ENCODE data around the gene TSPAN6. TPM values are rescaled to one million over a fixed set of nuclear protein-coding genes. Genes with fewer than 3 reads are reported as not detected.

TSPAN6 gene, protein sequence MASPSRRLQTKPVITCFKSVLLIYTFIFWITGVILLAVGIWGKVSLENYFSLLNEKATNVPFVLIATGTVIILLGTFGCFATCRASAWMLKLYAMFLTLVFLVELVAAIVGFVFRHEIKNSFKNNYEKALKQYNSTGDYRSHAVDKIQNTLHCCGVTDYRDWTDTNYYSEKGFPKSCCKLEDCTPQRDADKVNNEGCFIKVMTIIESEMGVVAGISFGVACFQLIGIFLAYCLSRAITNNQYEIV
- total RNA-seq (10 to 100 TPM in 4 of 5 donors, not detected in 1; 12.5 to 57.1 (median 24.6) TPM), polyA plus RNA-seq (10 to 100 TPM in 2 of 3 donors, 1 to 10 TPM in 1; 9.5 to 19.8 (median 13.5) TPM)
- long read RNA-seq, donor 1, transcript TSPAN6-201 (8 exons, 2,206 nt): major isoform, 12 of 12 reads
- long read RNA-seq, donor 1, partial matches to known transcripts: 0 of 12 reads
- long read RNA-seq, donor 1, other reads (novel, unspliced or antisense): 0 of 12 reads
- long read RNA-seq, donor 2, transcript TSPAN6-201 (8 exons, 2,206 nt): major isoform, 25 of 25 reads
- long read RNA-seq, donor 2, partial matches to known transcripts: 0 of 25 reads
- long read RNA-seq, donor 2, other reads (novel, unspliced or antisense): 0 of 25 reads
- long read RNA-seq, donor 3, transcript TSPAN6-201 (8 exons, 2,206 nt): major isoform, 13 of 13 reads
- long read RNA-seq, donor 3, partial matches to known transcripts: 0 of 13 reads
- long read RNA-seq, donor 3, other reads (novel, unspliced or antisense): 0 of 13 reads
- long read RNA-seq, donor 4, partial matches to known transcripts: 0 of 2 reads
- long read RNA-seq, donor 4, other reads (novel, unspliced or antisense): 0 of 2 reads
- long read RNA-seq, donor 5, transcript TSPAN6-201 (8 exons, 2,206 nt): major isoform, 20 of 20 reads
- long read RNA-seq, donor 5, partial matches to known transcripts: 0 of 20 reads
- long read RNA-seq, donor 5, other reads (novel, unspliced or antisense): 0 of 20 reads
- long read RNA-seq, donor 6, transcript TSPAN6-201 (8 exons, 2,206 nt): major isoform, 77 of 95 reads
- long read RNA-seq, donor 6, partial matches to known transcripts: 18 of 95 reads
- long read RNA-seq, donor 6, other reads (novel, unspliced or antisense): 0 of 95 reads
- long read RNA-seq, donor 7, transcript TSPAN6-201 (8 exons, 2,206 nt): major isoform, 22 of 22 reads
- long read RNA-seq, donor 7, partial matches to known transcripts: 0 of 22 reads
- long read RNA-seq, donor 7, other reads (novel, unspliced or antisense): 0 of 22 reads
- long read RNA-seq, donor 8, transcript TSPAN6-201 (8 exons, 2,206 nt): major isoform, 31 of 31 reads
- long read RNA-seq, donor 8, partial matches to known transcripts: 0 of 31 reads
- long read RNA-seq, donor 8, other reads (novel, unspliced or antisense): 0 of 31 reads
- long read RNA-seq, donor 9, transcript TSPAN6-201 (8 exons, 2,206 nt): major isoform, 18 of 18 reads
- long read RNA-seq, donor 9, partial matches to known transcripts: 0 of 18 reads
- long read RNA-seq, donor 9, other reads (novel, unspliced or antisense): 0 of 18 reads
- long read RNA-seq, donor 10, transcript TSPAN6-201 (8 exons, 2,206 nt): major isoform, 21 of 21 reads
- long read RNA-seq, donor 10, partial matches to known transcripts: 0 of 21 reads
- long read RNA-seq, donor 10, other reads (novel, unspliced or antisense): 0 of 21 reads

DNA sequence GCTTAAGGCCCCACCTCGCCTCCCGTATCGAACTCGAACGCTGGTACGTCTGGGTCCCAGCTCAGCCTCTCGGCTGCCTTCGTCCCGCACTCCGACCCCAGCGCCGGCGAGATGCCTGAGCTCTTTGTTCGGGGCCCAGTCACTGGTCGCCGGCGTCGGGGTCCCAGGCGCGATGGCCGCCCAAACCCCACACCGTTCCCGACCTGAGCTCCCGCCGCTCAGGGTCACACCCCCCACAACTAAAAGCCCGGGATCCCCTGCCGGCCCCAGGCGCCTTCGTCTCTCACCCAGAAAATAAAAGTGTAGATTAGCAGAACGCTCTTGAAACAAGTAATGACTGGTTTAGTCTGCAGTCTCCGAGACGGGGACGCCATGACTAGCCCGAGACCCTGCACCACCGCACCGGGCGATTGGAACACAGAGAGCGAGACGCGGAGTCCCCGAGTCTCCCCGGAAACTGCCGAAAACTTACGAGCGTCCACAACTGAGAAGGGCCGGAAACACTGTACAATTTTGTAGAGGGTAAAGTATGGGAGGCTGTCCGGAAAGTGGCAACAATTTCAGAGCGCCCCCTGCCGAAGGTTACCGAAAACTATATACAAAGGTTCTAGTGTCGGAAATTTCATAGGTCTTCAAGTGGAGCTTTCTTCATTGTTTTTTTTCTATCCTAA, at the start of gene TSPAN6:
TSS of gene TSPAN6 (minus strand) at position 486 of the 671 bp plus-strand sequence. CDS start at position 374, 112 bp downstream.
- H3K36me3 ChIP-seq: peaks cover 0 to 13% (median 6%) of the 10 kb centered on the region in 4 donors
- intact Hi-C loops (cut with DNase I; ENCODE audit: low total_unique reads): no loop called here
- H3K27me3 ChIP-seq: peaks cover 0 to 4% (median 0%) of the 10 kb centered on the region in 3 donors
- peaks cover 0 to 9% (median 3%) of the 10 kb centered on the region in 4 donors for H3K4me1 ChIP-seq
- WGBS, 5 donors: 1 to 40% (median 9%) methylated on average over 24 to 51 of the region's 51 CpGs
- TF ChIP-seq, protein P1, sequence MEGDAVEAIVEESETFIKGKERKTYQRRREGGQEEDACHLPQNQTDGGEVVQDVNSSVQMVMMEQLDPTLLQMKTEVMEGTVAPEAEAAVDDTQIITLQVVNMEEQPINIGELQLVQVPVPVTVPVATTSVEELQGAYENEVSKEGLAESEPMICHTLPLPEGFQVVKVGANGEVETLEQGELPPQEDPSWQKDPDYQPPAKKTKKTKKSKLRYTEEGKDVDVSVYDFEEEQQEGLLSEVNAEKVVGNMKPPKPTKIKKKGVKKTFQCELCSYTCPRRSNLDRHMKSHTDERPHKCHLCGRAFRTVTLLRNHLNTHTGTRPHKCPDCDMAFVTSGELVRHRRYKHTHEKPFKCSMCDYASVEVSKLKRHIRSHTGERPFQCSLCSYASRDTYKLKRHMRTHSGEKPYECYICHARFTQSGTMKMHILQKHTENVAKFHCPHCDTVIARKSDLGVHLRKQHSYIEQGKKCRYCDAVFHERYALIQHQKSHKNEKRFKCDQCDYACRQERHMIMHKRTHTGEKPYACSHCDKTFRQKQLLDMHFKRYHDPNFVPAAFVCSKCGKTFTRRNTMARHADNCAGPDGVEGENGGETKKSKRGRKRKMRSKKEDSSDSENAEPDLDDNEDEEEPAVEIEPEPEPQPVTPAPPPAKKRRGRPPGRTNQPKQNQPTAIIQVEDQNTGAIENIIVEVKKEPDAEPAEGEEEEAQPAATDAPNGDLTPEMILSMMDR (IDR thresholded peaks at IDR 0.05): peak in 5 of 7 experiments; percentile 7 to 39 (median 37)
- TF ChIP-seq POLR2A (IDR thresholded peaks at IDR 0.05) (no peak), POLR2AphosphoS5 (IDR thresholded peaks at IDR 0.05) (peak in 2 of 3 donors; percentile 9 to 29), EP300 (IDR thresholded peaks at IDR 0.05) (no peak)
- peak within 1 kb of the TSS; percentile 42 to 73 (median 65) for H3K27ac ChIP-seq
- H3K9me3 ChIP-seq: no peaks in the 10 kb centered on the region
- peak within 1 kb of the TSS; percentile 46 to 59 (median 55) for H3K4me3 ChIP-seq
- peak; percentile 77 to 94 for DNase-seq

- no peaks in the 10 kb centered on the region for H3K4me1 ChIP-seq
- intact Hi-C loops (cut with DNase I; ENCODE audit: low total_unique reads): loop anchor here (5.0 kb wide), 1 partner anchor 81 kb away; no protein-coding TSS in a partner anchor
- H3K27ac ChIP-seq: no peak overlapping the region
- TF ChIP-seq EP300 (IDR thresholded peaks at IDR 0.05) (no peak), POLR2AphosphoS5 (IDR thresholded peaks at IDR 0.05) (no peak), POLR2A (IDR thresholded peaks at IDR 0.05) (no peak)
- TF ChIP-seq, protein P1 (IDR thresholded peaks at IDR 0.05): no peak
- no peak overlapping the region for H3K4me3 ChIP-seq
- WGBS, 5 donors: 13 to 43% (median 16%) methylated on average over 1 of the region's 1 CpG
- no peaks in the 10 kb centered on the region for H3K9me3 ChIP-seq
- no peak for DNase-seq
- peaks cover 0 to 30% (median 17%) of the 10 kb centered on the region in 4 donors for H3K36me3 ChIP-seq
- no peaks in the 10 kb centered on the region for H3K27me3 ChIP-seq
These were observed 49.3 kb upstream of the TSPAN6 start for GRCh38 chrX:100685997-100686305.

DNA sequence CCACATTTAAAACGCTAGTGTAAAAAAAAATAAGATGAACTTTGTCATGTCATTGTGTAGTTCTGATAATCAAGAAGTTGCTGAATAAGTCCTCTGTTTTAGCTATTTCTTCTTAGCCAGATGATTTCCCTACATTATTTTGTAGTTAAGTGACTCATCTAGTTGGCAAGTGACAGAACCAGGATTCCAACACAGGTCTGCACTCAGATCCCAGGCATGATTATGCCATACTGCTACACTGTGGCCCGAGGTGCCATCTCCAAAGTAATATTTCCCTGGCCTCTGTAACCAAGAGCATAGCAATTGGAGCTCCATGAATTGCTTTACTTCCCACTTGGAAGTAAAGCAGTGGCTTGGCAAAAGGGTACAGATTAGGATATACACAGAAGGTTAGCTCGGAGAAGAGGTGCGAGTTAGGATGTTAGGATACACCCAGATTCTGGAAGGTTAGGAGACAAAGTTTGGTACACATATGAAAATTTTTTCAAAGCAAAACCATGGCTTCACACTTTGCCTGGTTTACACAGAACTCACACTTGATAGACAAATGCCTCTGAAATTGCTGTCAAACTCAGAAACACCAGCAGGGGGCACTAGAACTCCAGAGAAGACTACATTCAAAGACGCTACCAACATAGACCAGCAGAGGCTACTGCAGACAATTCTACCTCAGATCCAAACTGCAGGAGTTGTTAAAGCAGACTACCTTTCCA, 48.8 kb upstream of the TSPAN6 start:
- H3K4me1 ChIP-seq: no peaks in the 10 kb centered on the region
- H3K36me3 ChIP-seq: peaks cover 0 to 27% (median 17%) of the 10 kb centered on the region in 4 donors
- no peak overlapping the region for H3K4me3 ChIP-seq
- TF ChIP-seq EP300 (IDR thresholded peaks at IDR 0.05): no peak
- TF ChIP-seq, protein P1 (IDR thresholded peaks at IDR 0.05): peak in 5 of 7 experiments; percentile 68 to 93 (median 82)
- H3K9me3 ChIP-seq: no peaks in the 10 kb centered on the region
- no peaks in the 10 kb centered on the region for H3K27me3 ChIP-seq
- 27 to 44% (median 35%) methylated on average over 5 of the region's 5 CpGs for WGBS, 5 donors
- H3K27ac ChIP-seq: no peak overlapping the region
- intact Hi-C loops (cut with DNase I; ENCODE audit: low total_unique reads): loop anchor here (5.0 kb wide), 1 partner anchor 82 kb away; no protein-coding TSS in a partner anchor
- DNase-seq: peak; percentile 77 to 87
